CD4-positive, CD25-positive, alpha-beta regulatory T cell (primary cell): ENCODE results near the gene NHSL2. TPM values are rescaled to one million over a fixed set of nuclear protein-coding genes. Genes with fewer than 3 reads are reported as not detected.
A peak's percentile ranks its signal among the peaks of the same experiment; 100 is the strongest.

Experiments used
- ATAC-seq, 2 donors: fragments of 150-1000 bp; cut with Tn5 transposase; one replicate each; pipeline ENCODE4 v1.10.0; 2021; ENCODE audit warnings: low read depth in 2 of 2, moderate number of reproducible peaks in 2 of 2, moderate library complexity in 1 of 2
- DNase-seq, 3 donors: peaks; one replicate each; pipeline versions ENCODE4 v3.0.0 to v3.0.0-alpha.2; 2012 to 2022; ENCODE audit warnings: mixed read lengths in 1 of 3
- H3K27ac ChIP-seq: one replicate; pipeline ENCODE4 v1.7.0; 2013; ENCODE audit warnings: mild to moderate bottlenecking, low read length; ENCODE audit not compliant: insufficient read depth, poor library complexity, severe bottlenecking
- H3K27me3 ChIP-seq: one replicate; pipeline ENCODE4 v1.7.0; 2013; ENCODE audit warnings: low read length; ENCODE audit not compliant: control insufficient read depth, insufficient read depth
- H3K36me3 ChIP-seq: one replicate; pipeline ENCODE4 v1.7.0; 2013; ENCODE audit warnings: mild to moderate bottlenecking, low read length, moderate library complexity; ENCODE audit not compliant: control insufficient read depth, insufficient read depth
- H3K4me1 ChIP-seq: 2 replicates; pipeline ENCODE4 v1.7.0; 2013; ENCODE audit warnings: mild to moderate bottlenecking, low read length; ENCODE audit not compliant: insufficient read depth, control insufficient read depth, poor library complexity, severe bottlenecking
- H3K4me3 ChIP-seq: one replicate; pipeline ENCODE4 v1.7.0; 2013; ENCODE audit warnings: low read depth, mild to moderate bottlenecking, low read length, moderate library complexity
- H3K9me3 ChIP-seq, 2 experiments: 1 replicate in 1 of 2; 2 replicates in 1 of 2; pipeline ENCODE4 v1.7.0; 2013; ENCODE audit warnings: low read length in 2 of 2, mild to moderate bottlenecking in 1 of 2, moderate library complexity in 1 of 2; ENCODE audit not compliant: control insufficient read depth in 2 of 2
- H3K27ac Mint-ChIP-seq, 3 donors: one replicate each; pipeline ENCODE4 v1.8.0; 2020 to 2022; ENCODE audit warnings: mild to moderate bottlenecking in 3 of 3, mixed read lengths in 3 of 3, moderate library complexity in 2 of 3
- H3K27me3 Mint-ChIP-seq: one replicate; pipeline ENCODE4 v1.8.0; 2022; ENCODE audit warnings: mild to moderate bottlenecking, mixed read lengths
- H3K36me3 Mint-ChIP-seq: one replicate; pipeline ENCODE4 v1.8.0; 2020; ENCODE audit warnings: mixed read lengths
- H3K4me1 Mint-ChIP-seq, 4 donors: one replicate each; pipeline ENCODE4 v1.8.0; 2020 to 2022; ENCODE audit warnings: mixed read lengths in 4 of 4, mild to moderate bottlenecking in 1 of 4
- H3K4me3 Mint-ChIP-seq, 4 donors: one replicate each; pipeline ENCODE4 v1.8.0; 2020 to 2022; ENCODE audit warnings: mild to moderate bottlenecking in 4 of 4, mixed read lengths in 4 of 4, moderate library complexity in 3 of 4
- H3K9me3 Mint-ChIP-seq, 7 donors: one replicate each; pipeline ENCODE4 v1.8.0; 2020 to 2022; ENCODE audit warnings: mixed read lengths in 7 of 7, mild to moderate bottlenecking in 3 of 7, moderate library complexity in 2 of 7
- polyA plus RNA-seq, 4 donors: library from polyadenylated mRNA; unstranded; fragments of 300-500 nt; fragmentation: Illumina TruSeq; gene quantifications; one replicate each; pipeline ENCODE4 v1.2.3, GENCODE V29; 2021
- total RNA-seq: library from RNA; stranded (reverse); gene quantifications from one replicate; pipeline ENCODE4 v1.2.3, GENCODE V29; 2022

Gene NHSL2
- total and polyA plus RNA-seq, 5 donors from 2014 or later, result 1.5 to 6.7 (median 2.2) TPM

- H3K4me3 Mint-ChIP-seq, result no peak overlapping the region
- H3K9me3 Mint-ChIP-seq, result peaks cover 0 to 4% (median 0%) of the 10 kb centered on the region in 7 donors
- H3K27me3 Mint-ChIP-seq, result peaks cover 6% of the 10 kb centered on the region
- no peak for DNase-seq
- Histone ChIP-seq H3K27ac (no peak overlapping the region), H3K9me3 (no peaks in the 10 kb centered on the region), H3K4me3 (no peak overlapping the region), H3K27me3 (no peaks in the 10 kb centered on the region), H3K36me3 (no peaks in the 10 kb centered on the region), H3K4me1 (peaks cover 9% of the 10 kb centered on the region)
- peaks cover 0 to 14% (median 5%) of the 10 kb centered on the region in 4 donors for H3K4me1 Mint-ChIP-seq
- H3K27ac Mint-ChIP-seq, result no peak overlapping the region
- no peaks in the 10 kb centered on the region for H3K36me3 Mint-ChIP-seq
- ATAC-seq, result no peak
These were observed 207.1 kb downstream of the NHSL2 start for GRCh38 chrX:72117636-72118210.

- H3K36me3 ChIP-seq, result no peaks in the 10 kb centered on the region
- H3K27ac ChIP-seq, result no peak overlapping the region
- Mint-ChIP-seq H3K27ac (peak overlapping the region in 2 of 3 donors; percentile 19 to 66), H3K36me3 (no peaks in the 10 kb centered on the region), H3K4me1 (peaks cover 0 to 21% (median 9%) of the 10 kb centered on the region in 4 donors), H3K4me3 (no peak overlapping the region), H3K27me3 (peaks cover 6% of the 10 kb centered on the region), H3K9me3 (peaks cover 0 to 4% (median 0%) of the 10 kb centered on the region in 7 donors)
- no peak overlapping the region for H3K4me3 ChIP-seq
- DNase-seq (no peak), ATAC-seq (no peak)
- no peaks in the 10 kb centered on the region for H3K9me3 ChIP-seq
- H3K4me1 ChIP-seq, result peaks cover 12% of the 10 kb centered on the region
- no peaks in the 10 kb centered on the region for H3K27me3 ChIP-seq
These were observed 210.2 kb downstream of the NHSL2 start for GRCh38 chrX:72120837-72121236.

- Histone ChIP-seq H3K9me3 (no peaks in the 10 kb centered on the region), H3K27ac (peak overlapping the region; percentile 14), H3K27me3 (no peaks in the 10 kb centered on the region), H3K4me3 (peak overlapping the region; percentile 53), H3K4me1 (peaks cover 12% of the 10 kb centered on the region), H3K36me3 (no peaks in the 10 kb centered on the region)
- DNase-seq, result peak in 1 of 3 donors; percentile 60
- H3K27me3 Mint-ChIP-seq, result peaks cover 4% of the 10 kb centered on the region
- peak overlapping the region in 2 of 3 donors; percentile 19 to 66 for H3K27ac Mint-ChIP-seq
- H3K4me1 Mint-ChIP-seq, result peaks cover 0 to 21% (median 11%) of the 10 kb centered on the region in 4 donors
- no peaks in the 10 kb centered on the region for H3K36me3 Mint-ChIP-seq
- peaks cover 0 to 2% (median 0%) of the 10 kb centered on the region in 7 donors for H3K9me3 Mint-ChIP-seq
- peak overlapping the region in 1 of 4 donors; percentile 18 for H3K4me3 Mint-ChIP-seq
- ATAC-seq, result peak; percentile 64 to 73
These were observed 210.7 kb downstream of the NHSL2 start for GRCh38 chrX:72121383-72121782.

- H3K4me3 ChIP-seq, result peak overlapping the region; percentile 7
- Mint-ChIP-seq H3K36me3 (no peaks in the 10 kb centered on the region), H3K9me3 (no peaks in the 10 kb centered on the region), H3K27me3 (peaks cover 7% of the 10 kb centered on the region), H3K4me3 (no peak overlapping the region), H3K27ac (no peak overlapping the region), H3K4me1 (peaks cover 0 to 24% (median 15%) of the 10 kb centered on the region in 4 donors)
- H3K27ac ChIP-seq, result no peak overlapping the region
- peaks cover 12% of the 10 kb centered on the region for H3K4me1 ChIP-seq
- ATAC-seq (no peak), DNase-seq (no peak)
- H3K27me3 ChIP-seq, result no peaks in the 10 kb centered on the region
- H3K9me3 ChIP-seq, result no peaks in the 10 kb centered on the region
- H3K36me3 ChIP-seq, result no peaks in the 10 kb centered on the region
These were observed 212.1 kb downstream of the NHSL2 start for GRCh38 chrX:72122621-72123337.

GRCh38 chrX:72123471-72124185 lies 213.0 kb downstream of the NHSL2 start:
- Histone ChIP-seq H3K9me3 (no peaks in the 10 kb centered on the region), H3K4me3 (no peak overlapping the region), H3K36me3 (no peaks in the 10 kb centered on the region), H3K27ac (no peak overlapping the region), H3K4me1 (peaks cover 12% of the 10 kb centered on the region), H3K27me3 (no peaks in the 10 kb centered on the region)
- Mint-ChIP-seq H3K27ac (peak overlapping the region in 1 of 3 donors; percentile 31), H3K27me3 (peaks cover 7% of the 10 kb centered on the region), H3K9me3 (no peaks in the 10 kb centered on the region), H3K4me3 (no peak overlapping the region), H3K36me3 (no peaks in the 10 kb centered on the region), H3K4me1 (peaks cover 0 to 24% (median 15%) of the 10 kb centered on the region in 4 donors)
- ATAC-seq (no peak), DNase-seq (no peak)

- Mint-ChIP-seq H3K36me3 (no peaks in the 10 kb centered on the region), H3K4me1 (peaks cover 0 to 24% (median 15%) of the 10 kb centered on the region in 4 donors), H3K27ac (no peak overlapping the region)
These were observed 214.0 kb downstream of the NHSL2 start for GRCh38 chrX:72124540-72125201.

GRCh38 chrX:72125331-72126047 lies 214.8 kb downstream of the NHSL2 start:
- no peak for ATAC-seq
- no peak for DNase-seq

More at GRCh38 chrX:72124540-72125201, 214.0 kb downstream of the NHSL2 start:
- Mint-ChIP-seq H3K9me3 (peaks cover 0 to 2% (median 0%) of the 10 kb centered on the region in 7 donors), H3K27me3 (peaks cover 17% of the 10 kb centered on the region), H3K4me3 (no peak overlapping the region)
- Histone ChIP-seq H3K4me3 (no peak overlapping the region), H3K9me3 (no peaks in the 10 kb centered on the region), H3K4me1 (peaks cover 12% of the 10 kb centered on the region), H3K27ac (no peak overlapping the region), H3K36me3 (no peaks in the 10 kb centered on the region), H3K27me3 (no peaks in the 10 kb centered on the region)
- DNase-seq (no peak), ATAC-seq (no peak)

More at GRCh38 chrX:72125331-72126047, 214.8 kb downstream of the NHSL2 start:
- Histone ChIP-seq H3K27ac (no peak overlapping the region), H3K9me3 (no peaks in the 10 kb centered on the region), H3K4me3 (no peak overlapping the region), H3K27me3 (no peaks in the 10 kb centered on the region), H3K4me1 (peaks cover 12% of the 10 kb centered on the region), H3K36me3 (no peaks in the 10 kb centered on the region)
- Mint-ChIP-seq H3K9me3 (peaks cover 0 to 2% (median 0%) of the 10 kb centered on the region in 7 donors), H3K4me1 (peaks cover 0 to 24% (median 15%) of the 10 kb centered on the region in 4 donors), H3K27ac (no peak overlapping the region), H3K36me3 (no peaks in the 10 kb centered on the region), H3K4me3 (no peak overlapping the region), H3K27me3 (peaks cover 21% of the 10 kb centered on the region)
